A549 treated with AZD9567 at 1 μM for 4 hours (cell line): ENCODE results near the gene PCGF5. TPM values are rescaled to one million over a fixed set of nuclear protein-coding genes. Genes with fewer than 3 reads are reported as not detected.

Experiments
- total RNA-seq: library from RNA; stranded (reverse); fragments of 200-300 nt; extraction: Qiagen RNA extraction; gene quantifications from 5 replicates; pipeline ENCODE4 v1.2.3, GENCODE V29; 2022; ENCODE audit not compliant: insufficient read depth

The PCGF5 gene
- 37.7 to 45.3 TPM (median 43.4 TPM) in 5 replicates for total RNA-seq

DNA sequence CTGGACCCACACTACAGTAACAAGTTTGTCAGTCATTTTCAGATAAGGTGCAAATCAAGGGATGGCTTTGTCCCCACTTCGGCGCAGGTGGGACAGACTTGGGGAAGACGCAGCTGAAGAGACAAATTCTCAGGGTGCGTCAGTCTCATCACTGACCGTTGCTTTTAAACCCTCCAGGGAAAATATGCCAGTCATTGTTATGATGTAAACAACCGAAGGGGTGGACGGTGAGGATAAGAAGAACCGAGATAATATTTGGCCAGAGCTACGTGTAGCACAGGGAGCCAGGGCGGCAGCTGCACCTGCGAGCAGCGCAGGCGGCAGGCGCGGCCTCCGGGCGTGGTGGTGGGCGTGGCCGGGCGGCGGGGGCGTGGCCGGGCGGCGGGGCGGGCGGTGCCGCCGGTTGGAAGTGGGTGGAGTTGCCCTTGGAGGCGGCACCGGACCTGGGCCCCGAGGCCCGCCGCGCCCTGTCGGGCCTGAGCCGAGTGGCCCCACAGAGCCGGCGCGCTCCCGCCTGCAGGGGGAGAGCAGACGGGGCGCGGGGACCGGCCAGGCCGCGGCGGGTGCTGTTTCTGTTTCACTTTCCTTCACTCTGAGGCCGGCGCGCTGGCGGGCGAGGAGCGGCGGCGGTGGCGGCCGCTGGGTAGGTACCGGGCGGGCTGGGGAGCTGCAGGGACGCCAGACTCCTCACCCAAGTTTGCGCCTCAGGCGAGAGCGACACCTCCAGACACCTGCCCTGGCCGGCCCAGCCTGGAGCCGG lies at the start of gene PCGF5:
TSS of gene PCGF5 (plus strand) at position 470 of the 760 bp plus-strand sequence. CDS start 2,209 bp downstream, outside the sequence.

Other genes with a start within 250 kb of the PCGF5 start
- gene HECTD2, start 189.7 kb downstream of the PCGF5 start, total RNA-seq, result 2.4 to 4.5 TPM (median 4.3 TPM) in 5 replicates